Bronchial epithelial cell (primary cell): ENCODE data around the gene EML6. TPM values are rescaled to one million over a fixed set of nuclear protein-coding genes. Genes with fewer than 3 reads are reported as not detected.

Experiments used
- DNase-seq: peaks from one replicate; pipeline ENCODE4 v3.0.0-alpha.2; 2010; ENCODE audit warnings: low read depth
- FAIRE-seq: peaks from 2 replicates; lab custom pipeline; 2011; peaks lifted over from hg19 to GRCh38; lab: Jason Lieb, UNC
- H3K27me3 ChIP-seq: 2 replicates; pipeline ENCODE4 v1.5.1; 2011; ENCODE audit warnings: low read length; ENCODE audit not compliant: control insufficient read depth, insufficient read depth
- H3K36me3 ChIP-seq: 2 replicates; pipeline ENCODE4 v1.5.1; 2011; ENCODE audit warnings: low read length; ENCODE audit not compliant: control insufficient read depth, insufficient read depth
- H3K4me3 ChIP-seq: 2 replicates; pipeline ENCODE4 v1.5.1; 2011; ENCODE audit warnings: mild to moderate bottlenecking, low read depth, low read length, control low read depth
- total RNA-seq: library from RNA; depleted of rRNA; stranded (reverse); fragments of >200 nt; gene quantifications from 2 replicates; pipeline ENCODE4 v1.2.1, GENCODE V29; 2014
- TF ChIP-seq, protein P1 (sequence below): IDR thresholded peaks from 2 replicates; pipeline ENCODE4 v1.5.1; 2011; ENCODE audit warnings: mild to moderate bottlenecking, moderate library complexity, low read length, control low read depth, inconsistent platforms; ENCODE audit not compliant: insufficient read depth, severe bottlenecking

Gene EML6
- total RNA-seq, 1 donor from 2014 or later: 0.53 TPM

DNA sequence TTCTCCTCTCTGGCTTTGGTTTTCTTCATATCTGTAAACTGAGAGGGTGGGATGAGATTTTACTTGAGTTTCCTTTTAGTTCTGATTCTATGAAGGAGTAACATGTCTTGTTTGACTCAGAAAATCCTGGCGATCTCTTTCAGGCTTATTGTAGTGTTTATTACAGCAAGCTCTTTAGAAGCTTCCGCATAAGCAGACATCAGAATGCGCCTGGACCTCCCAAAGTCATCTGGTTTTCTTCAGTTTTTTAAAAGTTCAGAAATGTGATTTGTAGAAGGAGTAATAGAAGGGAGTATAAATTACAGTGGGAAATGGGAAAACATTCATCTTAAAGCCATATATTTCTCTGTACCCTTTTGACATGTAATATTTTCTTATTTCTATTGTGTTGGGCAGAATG lies 68.4 kb downstream of the EML6 start:
- no peak overlapping the region for H3K4me3 ChIP-seq
- no peaks in the 10 kb centered on the region for H3K36me3 ChIP-seq
- no peaks in the 10 kb centered on the region for H3K27me3 ChIP-seq
- TF ChIP-seq, protein P1, sequence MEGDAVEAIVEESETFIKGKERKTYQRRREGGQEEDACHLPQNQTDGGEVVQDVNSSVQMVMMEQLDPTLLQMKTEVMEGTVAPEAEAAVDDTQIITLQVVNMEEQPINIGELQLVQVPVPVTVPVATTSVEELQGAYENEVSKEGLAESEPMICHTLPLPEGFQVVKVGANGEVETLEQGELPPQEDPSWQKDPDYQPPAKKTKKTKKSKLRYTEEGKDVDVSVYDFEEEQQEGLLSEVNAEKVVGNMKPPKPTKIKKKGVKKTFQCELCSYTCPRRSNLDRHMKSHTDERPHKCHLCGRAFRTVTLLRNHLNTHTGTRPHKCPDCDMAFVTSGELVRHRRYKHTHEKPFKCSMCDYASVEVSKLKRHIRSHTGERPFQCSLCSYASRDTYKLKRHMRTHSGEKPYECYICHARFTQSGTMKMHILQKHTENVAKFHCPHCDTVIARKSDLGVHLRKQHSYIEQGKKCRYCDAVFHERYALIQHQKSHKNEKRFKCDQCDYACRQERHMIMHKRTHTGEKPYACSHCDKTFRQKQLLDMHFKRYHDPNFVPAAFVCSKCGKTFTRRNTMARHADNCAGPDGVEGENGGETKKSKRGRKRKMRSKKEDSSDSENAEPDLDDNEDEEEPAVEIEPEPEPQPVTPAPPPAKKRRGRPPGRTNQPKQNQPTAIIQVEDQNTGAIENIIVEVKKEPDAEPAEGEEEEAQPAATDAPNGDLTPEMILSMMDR: no peak
- no peak for FAIRE-seq
- DNase-seq: no peak

DNA sequence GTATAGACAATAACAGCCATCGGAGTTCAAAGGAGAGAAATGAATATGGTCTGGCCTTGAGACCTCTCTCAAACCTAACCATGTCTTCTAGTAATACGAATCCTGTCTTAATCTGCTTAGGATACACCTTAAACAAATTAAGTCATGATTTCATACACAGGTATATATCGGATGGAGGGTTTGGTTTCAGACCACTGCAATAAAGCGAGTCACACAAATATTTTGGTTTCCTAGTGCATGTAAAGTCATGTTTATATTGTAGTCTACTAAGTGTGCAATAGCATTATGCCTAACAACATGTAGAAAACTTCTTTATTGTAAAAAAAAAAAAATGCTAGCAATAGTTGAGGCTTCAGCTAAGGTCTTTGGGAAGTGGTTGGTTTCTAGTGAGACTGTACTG lies 73.8 kb downstream of the EML6 start:
- FAIRE-seq (no peak), DNase-seq (peak; percentile 47)
- Histone ChIP-seq H3K27me3 (no peaks in the 10 kb centered on the region), H3K36me3 (no peaks in the 10 kb centered on the region), H3K4me3 (no peak overlapping the region)
- TF ChIP-seq, protein P1: no peak

DNA sequence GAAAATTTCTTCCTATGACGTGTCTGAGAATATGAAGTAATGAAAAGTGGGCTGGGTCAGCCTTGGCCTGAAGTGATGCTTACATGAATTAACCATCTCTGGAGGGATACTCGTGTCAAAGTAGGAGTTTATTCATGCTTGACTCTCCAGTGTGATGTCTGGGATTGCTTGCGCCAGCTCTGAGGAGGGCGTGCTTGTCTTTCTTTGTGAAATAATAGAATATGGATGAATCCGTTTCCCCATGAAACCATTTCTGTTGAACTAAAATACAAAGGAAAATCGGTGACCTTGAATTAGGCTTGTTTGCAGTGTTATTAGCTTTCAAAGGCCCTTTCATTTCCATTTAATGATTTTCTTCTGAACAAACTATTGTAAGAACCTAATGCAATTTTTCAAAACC lies 77.9 kb downstream of the EML6 start:
- no peak for DNase-seq
- no peaks in the 10 kb centered on the region for H3K36me3 ChIP-seq
- TF ChIP-seq, protein P1: no peak
- no peaks in the 10 kb centered on the region for H3K27me3 ChIP-seq
- no peak overlapping the region for H3K4me3 ChIP-seq
- no peak for FAIRE-seq

DNA sequence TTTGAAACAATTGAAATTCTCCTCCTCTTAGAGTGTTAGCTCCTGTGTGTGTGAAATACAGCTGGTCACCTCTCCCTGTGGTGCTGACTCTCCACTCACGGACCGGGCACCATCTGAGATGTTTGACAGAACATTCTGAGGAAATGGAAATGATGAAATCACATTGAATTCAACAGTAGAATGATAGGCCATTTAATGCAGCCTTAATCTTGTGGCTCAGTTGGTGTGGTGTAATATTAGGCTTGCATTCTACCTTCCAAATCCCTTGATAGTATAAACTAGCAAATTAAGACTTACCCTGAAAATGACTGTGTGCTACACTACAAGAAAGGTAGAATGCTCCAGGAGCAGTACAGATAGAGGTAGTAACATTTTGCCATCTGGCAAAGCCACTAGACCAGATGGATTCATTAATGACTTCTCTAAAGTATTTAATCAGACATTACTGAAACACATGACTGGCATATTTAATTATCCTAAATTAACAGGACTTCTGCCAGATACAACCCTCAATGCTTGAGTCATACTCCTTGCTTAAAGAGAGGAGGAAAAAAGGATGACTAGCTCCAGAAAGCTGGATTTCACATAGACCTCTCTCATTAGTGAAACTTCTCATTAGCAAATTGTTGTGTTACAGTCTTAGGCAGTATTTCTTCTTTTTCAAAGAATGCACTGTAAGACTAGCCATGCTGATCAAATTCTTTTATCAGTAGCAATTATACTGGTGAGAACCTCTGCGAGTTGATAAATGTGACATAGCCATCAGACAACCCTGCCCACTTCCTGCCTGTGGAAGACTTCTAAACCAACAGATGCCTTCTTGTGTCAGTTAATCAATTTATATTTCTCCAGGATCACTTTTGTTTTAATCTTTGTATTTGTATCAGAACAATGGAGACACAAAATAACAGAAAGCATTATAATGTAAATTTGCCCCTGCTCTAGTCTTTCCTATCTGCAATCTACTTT lies 80.6 kb downstream of the EML6 start:
- DNase-seq: peak; percentile 44

DNA sequence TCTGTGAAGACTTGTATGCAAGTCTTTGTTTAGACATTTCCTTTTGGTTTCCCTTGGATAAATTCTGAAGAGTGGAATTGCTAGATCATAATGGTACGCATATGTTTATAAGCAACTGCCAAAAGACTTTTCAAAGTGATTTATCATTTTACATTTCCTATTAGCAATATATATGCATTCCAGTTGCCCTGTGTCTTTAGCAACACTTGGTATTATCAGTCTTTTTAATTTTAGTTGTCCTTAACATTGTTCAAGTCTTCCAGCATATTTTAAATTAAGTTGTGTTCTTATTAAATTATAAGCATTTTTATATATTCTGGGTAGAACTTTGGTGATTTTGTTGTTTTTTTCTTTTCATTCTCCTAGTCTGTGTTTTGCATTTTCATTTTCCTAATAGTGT lies 81.8 kb downstream of the EML6 start:
- no peaks in the 10 kb centered on the region for H3K27me3 ChIP-seq
- no peak overlapping the region for H3K4me3 ChIP-seq
- FAIRE-seq: no peak
- TF ChIP-seq, protein P1: no peak
- no peaks in the 10 kb centered on the region for H3K36me3 ChIP-seq
- DNase-seq: no peak

More for the DNA sequence above, 80.6 kb downstream of the EML6 start:
- H3K27me3 ChIP-seq: no peaks in the 10 kb centered on the region
- H3K4me3 ChIP-seq: no peak overlapping the region
- no peak for FAIRE-seq
- H3K36me3 ChIP-seq: no peaks in the 10 kb centered on the region
- TF ChIP-seq, protein P1: no peak
